HUES48 (cell line): ENCODE results near the gene MAML3.
A peak's percentile ranks its signal among the peaks of the same experiment; 100 is the strongest.

ENCODE experiments used
- H3K27ac ChIP-seq: one replicate; pipeline ENCODE4 v1.7.0; 2013; ENCODE audit warnings: low read depth, low read length, inconsistent platforms
- H3K27me3 ChIP-seq: 2 replicates; pipeline ENCODE4 v1.6.1; 2013; ENCODE audit warnings: mild to moderate bottlenecking, low read length; ENCODE audit not compliant: control insufficient read depth, insufficient read depth
- H3K36me3 ChIP-seq: 2 replicates; pipeline ENCODE4 v1.6.1; 2013; ENCODE audit warnings: low read length; ENCODE audit not compliant: control insufficient read depth, insufficient read depth
- H3K4me1 ChIP-seq: 2 replicates; pipeline ENCODE4 v1.6.1; 2013; ENCODE audit warnings: mild to moderate bottlenecking, low read length; ENCODE audit not compliant: control insufficient read depth, insufficient read depth
- H3K4me3 ChIP-seq: 2 replicates; pipeline ENCODE4 v1.5.1; 2013; ENCODE audit warnings: mild to moderate bottlenecking, low read depth, low read length
- H3K9ac ChIP-seq: 2 replicates; pipeline ENCODE4 v1.6.1; 2013; ENCODE audit warnings: mild to moderate bottlenecking, low read depth, low read length, moderate library complexity
- H3K9me3 ChIP-seq: 2 replicates; pipeline ENCODE4 v1.6.1; 2013; ENCODE audit warnings: low read length; ENCODE audit not compliant: control insufficient read depth, insufficient read depth

Gene MAML3

GRCh38 chr4:139859876-139860275 is 294.1 kb downstream of the MAML3 start:
- no peaks in the 10 kb centered on the region for H3K36me3 ChIP-seq
- H3K4me1 ChIP-seq = peaks cover 21% of the 10 kb centered on the region
- no peak overlapping the region for H3K4me3 ChIP-seq
- no peak overlapping the region for H3K9ac ChIP-seq
- no peak overlapping the region for H3K27ac ChIP-seq
- H3K9me3 ChIP-seq = no peaks in the 10 kb centered on the region
- no peaks in the 10 kb centered on the region for H3K27me3 ChIP-seq

GRCh38 chr4:139858436-139859205 is 295.4 kb downstream of the MAML3 start:
- H3K9ac ChIP-seq = no peak overlapping the region
- H3K4me1 ChIP-seq = peaks cover 34% of the 10 kb centered on the region
- H3K36me3 ChIP-seq = no peaks in the 10 kb centered on the region
- H3K9me3 ChIP-seq = no peaks in the 10 kb centered on the region
- H3K4me3 ChIP-seq = no peak overlapping the region
- no peaks in the 10 kb centered on the region for H3K27me3 ChIP-seq
- no peak overlapping the region for H3K27ac ChIP-seq

- no peaks in the 10 kb centered on the region for H3K27me3 ChIP-seq
These were observed 296.0 kb downstream of the MAML3 start for GRCh38 chr4:139857977-139858376.

GRCh38 chr4:139857021-139857420 is 297.0 kb downstream of the MAML3 start:
- H3K4me1 ChIP-seq = peaks cover 48% of the 10 kb centered on the region
- no peaks in the 10 kb centered on the region for H3K9me3 ChIP-seq
- H3K27ac ChIP-seq = no peak overlapping the region
- no peaks in the 10 kb centered on the region for H3K36me3 ChIP-seq
- H3K9ac ChIP-seq = no peak overlapping the region
- no peaks in the 10 kb centered on the region for H3K27me3 ChIP-seq
- H3K4me3 ChIP-seq = no peak overlapping the region

More at GRCh38 chr4:139857977-139858376, 296.0 kb downstream of the MAML3 start:
- H3K9me3 ChIP-seq = no peaks in the 10 kb centered on the region
- no peaks in the 10 kb centered on the region for H3K36me3 ChIP-seq
- no peak overlapping the region for H3K4me3 ChIP-seq
- H3K9ac ChIP-seq = no peak overlapping the region
- no peak overlapping the region for H3K27ac ChIP-seq
- peaks cover 40% of the 10 kb centered on the region for H3K4me1 ChIP-seq

- Histone ChIP-seq H3K9me3 (no peaks in the 10 kb centered on the region), H3K27me3 (no peaks in the 10 kb centered on the region), H3K4me1 (peaks cover 62% of the 10 kb centered on the region), H3K9ac (no peak overlapping the region), H3K4me3 (no peak overlapping the region), H3K36me3 (no peaks in the 10 kb centered on the region), H3K27ac (no peak overlapping the region)
These were observed 299.1 kb downstream of the MAML3 start for GRCh38 chr4:139854668-139855403.

- Histone ChIP-seq H3K4me1 (peaks cover 67% of the 10 kb centered on the region), H3K9me3 (no peaks in the 10 kb centered on the region), H3K27me3 (no peaks in the 10 kb centered on the region), H3K9ac (no peak overlapping the region), H3K36me3 (no peaks in the 10 kb centered on the region), H3K27ac (peak overlapping the region; percentile 72), H3K4me3 (no peak overlapping the region)
These were observed 300.7 kb downstream of the MAML3 start for GRCh38 chr4:139853309-139853708.

- Histone ChIP-seq H3K4me1 (peaks cover 73% of the 10 kb centered on the region), H3K9ac (no peak overlapping the region), H3K36me3 (no peaks in the 10 kb centered on the region), H3K4me3 (no peak overlapping the region), H3K27me3 (no peaks in the 10 kb centered on the region), H3K9me3 (no peaks in the 10 kb centered on the region), H3K27ac (peak overlapping the region; percentile 2)
These were observed 301.2 kb downstream of the MAML3 start for GRCh38 chr4:139852612-139853269.

- Histone ChIP-seq H3K4me3 (no peak overlapping the region), H3K9me3 (no peaks in the 10 kb centered on the region), H3K4me1 (peaks cover 71% of the 10 kb centered on the region), H3K36me3 (no peaks in the 10 kb centered on the region), H3K9ac (no peak overlapping the region), H3K27me3 (no peaks in the 10 kb centered on the region), H3K27ac (no peak overlapping the region)
These were observed 302.3 kb downstream of the MAML3 start for GRCh38 chr4:139851639-139852038.

GRCh38 chr4:139851133-139851532 is 302.9 kb downstream of the MAML3 start:
- H3K36me3 ChIP-seq = no peaks in the 10 kb centered on the region
- H3K9me3 ChIP-seq = no peaks in the 10 kb centered on the region
- H3K4me3 ChIP-seq = no peak overlapping the region
- H3K4me1 ChIP-seq = peaks cover 66% of the 10 kb centered on the region
- no peaks in the 10 kb centered on the region for H3K27me3 ChIP-seq
- H3K27ac ChIP-seq = no peak overlapping the region
- H3K9ac ChIP-seq = no peak overlapping the region

- H3K4me1 ChIP-seq = peaks cover 52% of the 10 kb centered on the region
- H3K27me3 ChIP-seq = no peaks in the 10 kb centered on the region
- no peak overlapping the region for H3K4me3 ChIP-seq
- H3K36me3 ChIP-seq = no peaks in the 10 kb centered on the region
- no peaks in the 10 kb centered on the region for H3K9me3 ChIP-seq
- H3K27ac ChIP-seq = no peak overlapping the region
- H3K9ac ChIP-seq = no peak overlapping the region
These were observed 304.8 kb downstream of the MAML3 start for GRCh38 chr4:139849219-139849618.

GRCh38 chr4:139848028-139848427 is 306.0 kb downstream of the MAML3 start:
- H3K4me1 ChIP-seq = peaks cover 41% of the 10 kb centered on the region
- H3K9ac ChIP-seq = no peak overlapping the region
- no peaks in the 10 kb centered on the region for H3K36me3 ChIP-seq
- no peak overlapping the region for H3K4me3 ChIP-seq
- H3K27me3 ChIP-seq = no peaks in the 10 kb centered on the region
- H3K27ac ChIP-seq = no peak overlapping the region
- no peaks in the 10 kb centered on the region for H3K9me3 ChIP-seq
